Bronchial epithelial cell (primary cell): ENCODE data around the gene CCDC3. TPM values are rescaled to one million over a fixed set of nuclear protein-coding genes. Genes with fewer than 3 reads are reported as not detected.

Source experiments
- DNase-seq: peaks from one replicate; pipeline ENCODE4 v3.0.0-alpha.2; 2010; ENCODE audit warnings: low read depth
- FAIRE-seq: peaks from 2 replicates; lab custom pipeline; 2011; peaks lifted over from hg19 to GRCh38; lab: Jason Lieb, UNC
- H3K27me3 ChIP-seq: 2 replicates; pipeline ENCODE4 v1.5.1; 2011; ENCODE audit warnings: low read length; ENCODE audit not compliant: control insufficient read depth, insufficient read depth
- H3K36me3 ChIP-seq: 2 replicates; pipeline ENCODE4 v1.5.1; 2011; ENCODE audit warnings: low read length; ENCODE audit not compliant: control insufficient read depth, insufficient read depth
- H3K4me3 ChIP-seq: 2 replicates; pipeline ENCODE4 v1.5.1; 2011; ENCODE audit warnings: mild to moderate bottlenecking, low read depth, low read length, control low read depth
- total RNA-seq: library from RNA; depleted of rRNA; stranded (reverse); fragments of >200 nt; gene quantifications from 2 replicates; pipeline ENCODE4 v1.2.1, GENCODE V29; 2014
- TF ChIP-seq, protein P1 (sequence below): IDR thresholded peaks from 2 replicates; pipeline ENCODE4 v1.5.1; 2011; ENCODE audit warnings: mild to moderate bottlenecking, moderate library complexity, low read length, control low read depth, inconsistent platforms; ENCODE audit not compliant: insufficient read depth, severe bottlenecking

Gene CCDC3
- total RNA-seq, 1 donor from 2014 or later: 1.8 TPM

DNA sequence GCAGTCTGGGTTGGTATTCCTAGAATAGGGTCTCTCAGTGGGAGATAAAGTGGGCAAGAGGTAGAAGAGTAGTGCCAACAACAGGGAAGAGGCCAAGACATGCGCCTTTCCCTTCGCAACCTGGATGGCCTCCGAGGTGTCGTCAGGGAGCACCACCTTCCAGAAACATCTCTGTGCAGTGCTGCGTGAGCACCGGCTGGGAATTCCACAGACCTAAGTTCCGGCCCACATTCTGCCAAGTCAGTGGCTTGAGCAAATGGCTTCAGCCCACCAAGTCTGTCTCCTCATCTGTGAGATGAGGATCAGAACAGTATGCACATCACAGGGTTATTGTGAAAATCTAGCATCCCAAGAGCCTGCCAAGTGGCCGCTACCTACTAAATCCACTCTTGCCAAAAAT lies 40.6 kb downstream of the CCDC3 start:
- TF ChIP-seq, protein P1, sequence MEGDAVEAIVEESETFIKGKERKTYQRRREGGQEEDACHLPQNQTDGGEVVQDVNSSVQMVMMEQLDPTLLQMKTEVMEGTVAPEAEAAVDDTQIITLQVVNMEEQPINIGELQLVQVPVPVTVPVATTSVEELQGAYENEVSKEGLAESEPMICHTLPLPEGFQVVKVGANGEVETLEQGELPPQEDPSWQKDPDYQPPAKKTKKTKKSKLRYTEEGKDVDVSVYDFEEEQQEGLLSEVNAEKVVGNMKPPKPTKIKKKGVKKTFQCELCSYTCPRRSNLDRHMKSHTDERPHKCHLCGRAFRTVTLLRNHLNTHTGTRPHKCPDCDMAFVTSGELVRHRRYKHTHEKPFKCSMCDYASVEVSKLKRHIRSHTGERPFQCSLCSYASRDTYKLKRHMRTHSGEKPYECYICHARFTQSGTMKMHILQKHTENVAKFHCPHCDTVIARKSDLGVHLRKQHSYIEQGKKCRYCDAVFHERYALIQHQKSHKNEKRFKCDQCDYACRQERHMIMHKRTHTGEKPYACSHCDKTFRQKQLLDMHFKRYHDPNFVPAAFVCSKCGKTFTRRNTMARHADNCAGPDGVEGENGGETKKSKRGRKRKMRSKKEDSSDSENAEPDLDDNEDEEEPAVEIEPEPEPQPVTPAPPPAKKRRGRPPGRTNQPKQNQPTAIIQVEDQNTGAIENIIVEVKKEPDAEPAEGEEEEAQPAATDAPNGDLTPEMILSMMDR: no peak
- H3K4me3 ChIP-seq: no peak overlapping the region

DNA sequence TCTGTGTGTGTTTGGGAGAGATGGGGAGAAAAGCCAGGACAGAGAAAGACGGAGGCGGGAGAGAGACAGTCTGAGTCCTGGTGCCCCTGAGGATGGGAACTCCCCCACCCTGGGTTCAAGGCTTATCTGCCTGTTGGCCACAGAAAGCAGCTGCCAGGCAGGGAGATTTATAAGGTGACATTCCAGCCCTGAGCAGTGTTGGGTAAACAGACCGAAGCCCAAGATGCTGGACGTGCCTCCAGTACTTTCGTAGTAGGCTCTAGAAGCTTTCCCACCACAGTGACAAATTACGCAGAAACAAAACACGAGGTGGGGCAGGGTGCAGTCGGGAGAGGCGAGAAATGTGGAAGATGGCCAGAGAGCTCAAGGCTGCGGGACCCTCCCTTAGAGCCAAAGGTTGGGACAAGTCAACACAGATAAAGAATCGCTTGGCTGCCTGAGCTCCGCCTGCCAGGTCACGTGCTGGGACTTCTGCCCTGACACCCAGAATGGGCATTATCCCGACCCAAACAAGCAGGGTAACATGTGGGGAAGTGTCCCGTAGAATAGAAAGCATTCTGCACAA lies 41.1 kb downstream of the CCDC3 start:
- H3K36me3 ChIP-seq: no peaks in the 10 kb centered on the region
- TF ChIP-seq, protein P1: no peak
- no peak for DNase-seq
- no peak for FAIRE-seq
- H3K4me3 ChIP-seq: no peak overlapping the region
- no peaks in the 10 kb centered on the region for H3K27me3 ChIP-seq

More for the DNA sequence above, 40.6 kb downstream of the CCDC3 start:
- Histone ChIP-seq H3K27me3 (no peaks in the 10 kb centered on the region), H3K36me3 (no peaks in the 10 kb centered on the region)
- DNase-seq: no peak
- no peak for FAIRE-seq

DNA sequence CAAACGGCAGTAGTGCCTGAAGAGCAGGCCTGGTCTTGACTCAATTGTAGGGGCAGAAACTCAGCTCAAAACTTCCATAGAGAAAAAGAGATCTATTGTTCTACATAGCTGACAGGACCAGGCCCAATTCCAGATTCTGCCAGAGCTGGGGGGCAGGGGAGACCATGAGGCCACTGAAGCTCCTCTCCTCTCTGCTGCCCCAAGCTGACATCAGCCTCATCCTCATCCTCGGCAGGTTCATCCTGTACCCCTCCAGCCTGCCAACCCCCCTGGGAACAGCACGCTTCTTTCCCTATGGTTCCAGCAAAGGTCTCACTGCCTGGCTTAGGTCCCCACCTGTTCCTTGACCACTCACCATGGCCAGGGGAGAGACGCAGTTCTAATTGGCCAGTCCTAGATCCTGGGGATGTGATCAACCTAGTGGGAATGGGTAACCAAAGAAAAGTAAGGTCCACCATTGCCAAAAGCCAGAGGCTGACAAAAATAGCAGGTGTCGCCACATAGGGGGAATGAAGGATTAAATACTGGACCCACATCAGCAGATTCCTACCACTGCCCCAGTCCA lies 42.9 kb downstream of the CCDC3 start:
- TF ChIP-seq, protein P1: no peak
- Histone ChIP-seq H3K27me3 (no peaks in the 10 kb centered on the region), H3K4me3 (no peak overlapping the region), H3K36me3 (no peaks in the 10 kb centered on the region)
- no peak for DNase-seq
- no peak for FAIRE-seq

DNA sequence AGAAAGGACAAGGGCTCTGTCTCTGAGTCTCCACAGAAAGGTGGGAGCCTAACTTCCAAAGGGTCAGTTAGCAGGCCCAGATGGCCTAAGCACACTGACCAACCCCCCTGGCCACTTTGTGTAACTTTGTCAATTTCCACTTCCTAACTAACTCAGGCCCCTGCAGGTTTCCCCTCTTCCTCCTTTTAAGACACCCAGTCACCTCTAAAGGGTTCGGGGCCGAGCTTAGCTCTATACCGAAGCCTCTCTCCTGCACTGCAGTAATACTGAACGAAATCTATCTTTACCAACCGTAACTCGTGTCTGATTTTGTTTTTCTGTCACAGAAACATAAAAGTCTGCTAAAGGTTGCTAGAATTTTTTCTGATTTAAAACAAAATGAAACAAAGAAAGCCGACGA lies 44.4 kb downstream of the CCDC3 start:
- DNase-seq (no peak), FAIRE-seq (no peak)
- TF ChIP-seq, protein P1: no peak
- no peak overlapping the region for H3K4me3 ChIP-seq
- no peaks in the 10 kb centered on the region for H3K27me3 ChIP-seq
- H3K36me3 ChIP-seq: no peaks in the 10 kb centered on the region

DNA sequence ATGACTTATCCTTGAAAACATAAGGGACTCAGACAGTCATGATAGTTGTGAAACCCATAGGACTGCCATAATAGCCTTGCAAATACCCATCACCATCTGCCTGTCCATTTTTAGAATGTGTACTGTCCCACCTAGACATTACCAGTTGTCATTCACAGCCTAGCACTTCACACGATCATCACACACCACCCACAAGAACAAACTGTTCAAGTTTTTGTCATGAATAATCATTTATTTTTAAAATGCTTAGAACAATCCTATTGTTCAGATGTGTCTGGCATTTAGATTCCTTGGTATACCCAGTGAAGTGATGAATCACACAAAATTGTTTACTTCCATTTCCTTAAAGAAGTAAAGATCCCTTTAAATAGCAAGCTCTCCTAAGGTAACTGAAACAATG lies 46.6 kb downstream of the CCDC3 start:
- Histone ChIP-seq H3K36me3 (no peaks in the 10 kb centered on the region), H3K27me3 (no peaks in the 10 kb centered on the region), H3K4me3 (no peak overlapping the region)
- no peak for FAIRE-seq
- DNase-seq: peak; percentile 71
- TF ChIP-seq, protein P1: no peak

DNA sequence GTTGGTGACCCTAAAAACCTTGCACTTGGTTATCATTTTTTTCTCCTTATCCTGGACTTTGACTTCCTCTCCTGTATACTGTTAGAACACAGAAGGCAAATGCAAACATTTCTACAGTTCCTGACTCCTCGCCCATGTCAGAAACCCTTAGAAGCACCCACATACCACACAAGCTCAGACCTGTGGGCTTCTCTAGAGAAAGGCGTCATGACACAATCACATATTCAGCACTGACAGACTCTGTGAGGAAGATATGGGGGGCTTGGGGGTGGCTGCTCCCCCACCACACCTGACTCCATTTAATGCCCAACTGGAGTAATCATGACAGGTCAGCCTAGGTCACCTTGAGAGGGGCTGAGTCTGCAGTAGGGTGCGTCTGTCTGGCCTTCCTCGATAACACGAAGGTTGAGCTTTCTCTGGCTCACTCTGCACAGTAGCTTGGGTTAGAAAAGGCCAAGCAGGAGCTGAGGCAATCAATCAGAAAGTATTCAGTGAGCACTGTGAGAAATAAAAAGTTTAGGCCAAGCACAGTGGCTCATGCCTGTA lies 50.9 kb downstream of the CCDC3 start:
- no peak for FAIRE-seq
- peak; percentile 82 for DNase-seq
- H3K4me3 ChIP-seq: no peak overlapping the region
- TF ChIP-seq, protein P1: no peak
- no peaks in the 10 kb centered on the region for H3K27me3 ChIP-seq
- H3K36me3 ChIP-seq: no peaks in the 10 kb centered on the region
